Esophagus squamous epithelium (tissue), 4 donors: ENCODE data around the gene TERB2.

Source experiments
- CTCF ChIP-seq, 6 experiments: fragments of 450-650 bp in 4 of 6; fragments of 200-600 bp in 2 of 6; sonication (generic) in 2 of 6; IDR thresholded peaks; one replicate each; pipeline ENCODE4 v1.5.1; 2016 to 2019; ENCODE audit warnings: antibody characterized with exemption in 6 of 6, mild to moderate bottlenecking in 4 of 6, moderate library complexity in 4 of 6
- POLR2A ChIP-seq, 4 donors: fragments of 450-650 bp; IDR thresholded peaks; one replicate each; pipeline ENCODE4 v1.6.1; 2017; ENCODE audit warnings: antibody characterized with exemption in 4 of 4, mild to moderate bottlenecking in 4 of 4, moderate library complexity in 3 of 4

GRCh38 chr15:44910981-44911625 is 45.4 kb upstream of the TERB2 start:
- TF ChIP-seq CTCF (IDR thresholded peaks at IDR 0.05) (no peak), POLR2A (IDR thresholded peaks at IDR 0.05) (no peak)
